ENCODE measurements around the gene FGF4.
A peak's percentile ranks its signal among the peaks of the same experiment; 100 is the strongest.

Gene FGF4

GRCh38 chr11:69807106-69807815, 32.1 kb upstream of the FGF4 start:
- DNase-seq, result no peak

GRCh38 chr11:69804769-69805508, 29.8 kb upstream of the FGF4 start:
- no peak for DNase-seq

GRCh38 chr11:69803604-69804218, 28.6 kb upstream of the FGF4 start:
- no peak for DNase-seq

GRCh38 chr11:69803022-69803421, 27.9 kb upstream of the FGF4 start:
- no peak for DNase-seq

GRCh38 chr11:69802590-69802989, 27.4 kb upstream of the FGF4 start:
- no peak for DNase-seq

- DNase-seq, result no peak
These were observed 26.6 kb upstream of the FGF4 start for GRCh38 chr11:69801513-69802335.

- no peak for DNase-seq
These were observed 25.1 kb upstream of the FGF4 start for GRCh38 chr11:69800278-69800677.

GRCh38 chr11:69799582-69799981, 24.4 kb upstream of the FGF4 start:
- DNase-seq, result no peak

GRCh38 chr11:69799097-69799496, 24.0 kb upstream of the FGF4 start:
- no peak for DNase-seq

- DNase-seq, result no peak
These were observed 22.8 kb upstream of the FGF4 start for GRCh38 chr11:69797737-69798528.

GRCh38 chr11:69797156-69797555, 22.0 kb upstream of the FGF4 start:
- no peak for DNase-seq

- no peak for DNase-seq
These were observed 20.9 kb upstream of the FGF4 start for GRCh38 chr11:69796063-69796462.

GRCh38 chr11:69791276-69792180, 16.4 kb upstream of the FGF4 start:
- peak in 1 of 2 donors; percentile 3 for DNase-seq

- no peak for DNase-seq
These were observed 13.8 kb upstream of the FGF4 start for GRCh38 chr11:69788956-69789355.

- DNase-seq, result no peak
These were observed 12.8 kb upstream of the FGF4 start for GRCh38 chr11:69787906-69788305.

GRCh38 chr11:69787457-69787856, 12.3 kb upstream of the FGF4 start:
- DNase-seq, result no peak

- no peak for DNase-seq
These were observed 6.1 kb upstream of the FGF4 start for GRCh38 chr11:69781241-69781640.

- DNase-seq, result no peak
These were observed 3.2 kb upstream of the FGF4 start for GRCh38 chr11:69778373-69778772.

- no peak for DNase-seq
These were observed 583 bp downstream of the FGF4 start for GRCh38 chr11:69774354-69775162.

- no peak for DNase-seq
These were observed 1.4 kb downstream of the FGF4 start for GRCh38 chr11:69773626-69774353.

Measured in hippocampal formation (tissue), 2 donors.